Measurements from ENCODE around the gene ARID3A.

- TF ChIP-seq EZH2 (IDR thresholded peaks at IDR 0.05; ENCODE audit: insufficient read depth, low read length), result no peak
- TF ChIP-seq CTCF (IDR thresholded peaks at IDR 0.05; ENCODE audit: insufficient read depth, low read depth, low read length), result no peak
Measured at GRCh38 chr19:883661-884211, 42.1 kb upstream of the ARID3A start.

All from astrocyte (in vitro differentiated cells and primary cell).